DMS53 (cell line): ENCODE results near the gene SLFN13.
"Not testable (repeated sequence)": the region's sequence is repeated elsewhere in the genome, so short reads cannot be mapped to it uniquely, and the experiment has no call there.

Experiments used
- DNase-seq: peaks from one replicate; lab custom pipeline; 2025; lab: John Stamatoyannopoulos, UW

The SLFN13 gene

GRCh38 chr17:35448214-35448898 lies at the start of gene SLFN13:
TSS of gene SLFN13 (minus strand) at chr17:35448766. CDS start at chr17:35445680, 3,086 bp downstream.
- DNase-seq: peak; percentile 98

- DNase-seq: no peak
Measured at GRCh38 chr17:35496451-35497290, 48.1 kb upstream of the SLFN13 start.

GRCh38 chr17:35493040-35493439 lies 44.5 kb upstream of the SLFN13 start:
- no peak for DNase-seq

- DNase-seq: no peak
Measured at GRCh38 chr17:35491417-35491816, 42.9 kb upstream of the SLFN13 start.

GRCh38 chr17:35489944-35490343 lies 41.4 kb upstream of the SLFN13 start:
- no peak for DNase-seq

- no peak for DNase-seq
Measured at GRCh38 chr17:35488991-35489390, 40.4 kb upstream of the SLFN13 start.

- DNase-seq: peak; percentile 73
Measured at GRCh38 chr17:35486920-35487732, 38.6 kb upstream of the SLFN13 start.

GRCh38 chr17:35479271-35479670 lies 30.7 kb upstream of the SLFN13 start:
- no peak for DNase-seq

- no peak for DNase-seq
Measured at GRCh38 chr17:35477248-35477647, 28.7 kb upstream of the SLFN13 start.

GRCh38 chr17:35476283-35476820 lies 27.8 kb upstream of the SLFN13 start:
- no peak for DNase-seq

- DNase-seq: no peak
Measured at GRCh38 chr17:35468475-35468874, 19.9 kb upstream of the SLFN13 start.

- DNase-seq: no peak
Measured at GRCh38 chr17:35467824-35468223, 19.3 kb upstream of the SLFN13 start.

- DNase-seq: peak; percentile 96
Measured at GRCh38 chr17:35460354-35460851, 11.8 kb upstream of the SLFN13 start.

GRCh38 chr17:35454035-35454434 lies 5.5 kb upstream of the SLFN13 start:
- not testable (repeated sequence) for DNase-seq

GRCh38 chr17:35453171-35453570 lies 4.6 kb upstream of the SLFN13 start:
- no peak for DNase-seq

- peak; percentile 72 for DNase-seq
Measured at GRCh38 chr17:35449371-35449931, 885 bp upstream of the SLFN13 start.

GRCh38 chr17:35448899-35449227 lies 297 bp upstream of the SLFN13 start:
- no peak for DNase-seq

- DNase-seq: no peak
Measured at GRCh38 chr17:35447499-35447898, 1.1 kb downstream of the SLFN13 start.

GRCh38 chr17:35438433-35438832 lies 10.1 kb downstream of the SLFN13 start:
- DNase-seq: no peak

GRCh38 chr17:35433075-35433894 lies 15.3 kb downstream of the SLFN13 start:
- DNase-seq: peak; percentile 64
